Naive thymus-derived CD4-positive, alpha-beta T cell (primary cell): ENCODE results near the gene RFFL. TPM values are rescaled to one million over a fixed set of nuclear protein-coding genes. Genes with fewer than 3 reads are reported as not detected.

ENCODE experiments used
- ATAC-seq: fragments of 150-1000 bp; cut with Tn5 transposase; 2 replicates; pipeline ENCODE4 v1.10.0; 2021; ENCODE audit warnings: mild to moderate bottlenecking, moderate library complexity
- CTCF ChIA-PET: fragments of 350-600 bp; sonication (Branson Sonifier 250); formaldehyde crosslinking; loops from one replicate; lab custom pipeline; 2021; ENCODE audit warnings: antibody characterized with exemption; lab: Charles Lee
- POLR2A ChIA-PET: fragments of 350-600 bp; sonication (Branson Sonifier 250); formaldehyde crosslinking; loops from one replicate; lab custom pipeline; 2021; ENCODE audit warnings: antibody characterized with exemption, inconsistent platforms; lab: Charles Lee
- DNase-seq, 9 donors: peaks; one replicate each; pipeline versions ENCODE4 v3.0.0 to v3.0.0-alpha.2; 2020 to 2022; ENCODE audit warnings: mixed read lengths in 1 of 9
- H3K27ac ChIP-seq: one replicate; pipeline ENCODE4 v1.7.0; 2013; ENCODE audit warnings: mild to moderate bottlenecking, low read depth, low read length, moderate library complexity
- H3K27me3 ChIP-seq, 2 donors: one replicate each; pipeline ENCODE4 v1.7.0; 2013; ENCODE audit warnings: low read length in 2 of 2, mild to moderate bottlenecking in 2 of 2, moderate library complexity in 2 of 2; ENCODE audit not compliant: control insufficient read depth in 2 of 2, insufficient read depth in 2 of 2
- H3K36me3 ChIP-seq, 3 experiments: 1 replicate in 2 of 3; 2 replicates in 1 of 3; pipeline ENCODE4 v1.7.0; 2013; ENCODE audit warnings: low read length in 3 of 3, mild to moderate bottlenecking in 3 of 3, moderate library complexity in 1 of 3; ENCODE audit not compliant: insufficient read depth in 3 of 3, control insufficient read depth in 2 of 3
- H3K4me1 ChIP-seq, 2 donors: one replicate each; pipeline ENCODE4 v1.7.0; 2013; ENCODE audit warnings: low read length in 2 of 2, mild to moderate bottlenecking in 2 of 2, moderate library complexity in 1 of 2; ENCODE audit not compliant: control insufficient read depth in 2 of 2, insufficient read depth in 2 of 2
- H3K4me3 ChIP-seq: 2 replicates; pipeline ENCODE4 v1.7.0; 2013; ENCODE audit warnings: mild to moderate bottlenecking, low read length
- H3K9me3 ChIP-seq, 3 experiments: 1 replicate in 2 of 3; 2 replicates in 1 of 3; pipeline ENCODE4 v1.7.0; 2013; ENCODE audit warnings: low read length in 3 of 3; ENCODE audit not compliant: control insufficient read depth in 2 of 3
- H3K27ac Mint-ChIP-seq, 9 donors: one replicate each; pipeline ENCODE4 v1.8.0; 2020 to 2022; ENCODE audit warnings: mixed read lengths in 9 of 9, mild to moderate bottlenecking in 8 of 9, moderate library complexity in 5 of 9, inconsistent platforms in 2 of 9
- H3K27me3 Mint-ChIP-seq, 5 donors: one replicate each; pipeline ENCODE4 v1.8.0; 2021 to 2022; ENCODE audit warnings: mixed read lengths in 5 of 5, mild to moderate bottlenecking in 1 of 5
- H3K36me3 Mint-ChIP-seq, 5 donors: one replicate each; pipeline ENCODE4 v1.8.0; 2020 to 2022; ENCODE audit warnings: mixed read lengths in 5 of 5, mild to moderate bottlenecking in 3 of 5, inconsistent platforms in 1 of 5
- H3K4me1 Mint-ChIP-seq, 7 donors: one replicate each; pipeline ENCODE4 v1.8.0; 2020 to 2022; ENCODE audit warnings: mixed read lengths in 7 of 7, mild to moderate bottlenecking in 3 of 7, inconsistent platforms in 1 of 7
- H3K4me3 Mint-ChIP-seq, 10 donors: one replicate each; pipeline ENCODE4 v1.8.0; 2020 to 2022; ENCODE audit warnings: mild to moderate bottlenecking in 10 of 10, mixed read lengths in 10 of 10, moderate library complexity in 6 of 10, inconsistent platforms in 2 of 10
- H3K9me3 Mint-ChIP-seq, 11 donors: one replicate each; pipeline ENCODE4 v1.8.0; 2020 to 2022; ENCODE audit warnings: mixed read lengths in 11 of 11, mild to moderate bottlenecking in 4 of 11, inconsistent platforms in 1 of 11, moderate library complexity in 1 of 11
- intact Hi-C, 2 donors: fragments of 100-400 bp; cut with micrococcal nuclease; formaldehyde crosslinking; loops; one replicate each; pipeline ENCODE4 v1.15.1; 2023
- polyA plus RNA-seq, 2 donors: library from polyadenylated mRNA; unstranded; fragments of 300-500 nt; fragmentation: Illumina TruSeq; gene quantifications; one replicate each; pipeline ENCODE4 v1.2.3, GENCODE V29; 2021
- total RNA-seq, 6 experiments: library from RNA in 5 of 6; stranded (reverse) in 5 of 6; gene quantifications; 1 replicate in 5 of 6; 2 replicates in 1 of 6; pipeline ENCODE4 v1.2.3 and lab custom pipeline; 2021 to 2026

The RFFL gene
- total and polyA plus RNA-seq, 7 experiments from 2014 or later = 36.4 to 74.7 (median 47.1) TPM

GRCh38 chr17:35088881-35089585 lies 25.5 kb upstream of the RFFL start:
- Histone ChIP-seq H3K4me3 (peak overlapping the region; percentile 93), H3K9me3 (no peaks in the 10 kb centered on the region), H3K27me3 (no peaks in the 10 kb centered on the region), H3K4me1 (peaks cover 13 to 27% of the 10 kb centered on the region in 2 donors), H3K36me3 (no peaks in the 10 kb centered on the region), H3K27ac (peak overlapping the region; percentile 89)
- peaks cover 0 to 12% (median 0%) of the 10 kb centered on the region in 5 donors for H3K36me3 Mint-ChIP-seq
- H3K9me3 Mint-ChIP-seq = no peaks in the 10 kb centered on the region
- DNase-seq = peak; percentile 77 to 95 (median 89)
- peak overlapping the region; percentile 89 to 97 (median 94) for H3K27ac Mint-ChIP-seq
- ATAC-seq = peak; percentile 94
- ChIA-PET CTCF (interaction anchor here (0.7 to 2.6 kb wide), 18 partner anchors 18 to 450 kb away, joined by 3 to 25 read pairs (median 4); partner anchors contain the start of genes RAD51D and RFFL), POLR2A (interaction anchor here (0.7 to 2.3 kb wide), 29 partner anchors 10 to 490 kb away, joined by 3 to 20 read pairs (median 4); partner anchors contain the start of genes CCT6B, LIG3, RAD51D and RFFL)
- peak overlapping the region; percentile 93 to 98 (median 94) for H3K4me3 Mint-ChIP-seq
- H3K4me1 Mint-ChIP-seq = peaks cover 21 to 52% (median 44%) of the 10 kb centered on the region in 7 donors
- no peaks in the 10 kb centered on the region for H3K27me3 Mint-ChIP-seq
- intact Hi-C loops = loop anchor here (1.0 to 2.0 kb wide), 18 partner anchors 15 to 547 kb away; partner anchors contain the start of genes CCT6B (in 2 of the 2), NLE1 (in 2 of the 2), RAD51D (in 2 of the 2) and RFFL (in 2 of the 2)

- intact Hi-C loops = loop anchor here in 1 of 2 donors (2.0 kb wide), 1 partner anchor 490 kb away; the partner anchor contains the start of gene PEX12
- Histone ChIP-seq H3K36me3 (no peaks in the 10 kb centered on the region), H3K27ac (peak overlapping the region; percentile 89), H3K9me3 (no peaks in the 10 kb centered on the region), H3K4me1 (peaks cover 14 to 27% of the 10 kb centered on the region in 2 donors), H3K4me3 (peak overlapping the region; percentile 93), H3K27me3 (no peaks in the 10 kb centered on the region)
- peak overlapping the region; percentile 91 to 98 (median 94) for H3K4me3 Mint-ChIP-seq
- H3K9me3 Mint-ChIP-seq = no peaks in the 10 kb centered on the region
- peaks cover 23 to 55% (median 49%) of the 10 kb centered on the region in 7 donors for H3K4me1 Mint-ChIP-seq
- no peaks in the 10 kb centered on the region for H3K27me3 Mint-ChIP-seq
- ChIA-PET CTCF (interaction anchor here (1.2 to 2.0 kb wide), 4 partner anchors 24 to 89 kb away, joined by 3 to 7 read pairs (median 4); no protein-coding TSS in a partner anchor), POLR2A (interaction anchor here (0.7 to 3.8 kb wide), 14 partner anchors 10 to 490 kb away, joined by 3 to 14 read pairs (median 4); partner anchors contain the start of genes CCT6B, PEX12, RFFL and SLFN12L)
- peak in 3 of 9 donors; percentile 18 to 34 (median 32) for DNase-seq
- no peak for ATAC-seq
- H3K36me3 Mint-ChIP-seq = peaks cover 0 to 11% (median 0%) of the 10 kb centered on the region in 5 donors
- H3K27ac Mint-ChIP-seq = peak overlapping the region; percentile 78 to 97 (median 94)
Observed at GRCh38 chr17:35088356-35088880, 24.9 kb upstream of the RFFL start.

- peaks cover 26 to 60% (median 55%) of the 10 kb centered on the region in 7 donors for H3K4me1 Mint-ChIP-seq
Observed at GRCh38 chr17:35087731-35088355, 24.3 kb upstream of the RFFL start.

GRCh38 chr17:35086931-35087573 lies 23.5 kb upstream of the RFFL start:
- Mint-ChIP-seq H3K36me3 (peaks cover 0 to 7% (median 0%) of the 10 kb centered on the region in 5 donors), H3K27ac (peak overlapping the region; percentile 78 to 97 (median 94)), H3K4me3 (peak overlapping the region; percentile 91 to 98 (median 94)), H3K4me1 (peaks cover 31 to 68% (median 62%) of the 10 kb centered on the region in 7 donors), H3K27me3 (no peaks in the 10 kb centered on the region), H3K9me3 (no peaks in the 10 kb centered on the region)
- ATAC-seq (no peak), DNase-seq (no peak)
- Histone ChIP-seq H3K4me1 (peaks cover 27 to 41% of the 10 kb centered on the region in 2 donors), H3K4me3 (peak overlapping the region; percentile 93), H3K27ac (peak overlapping the region; percentile 89), H3K36me3 (no peaks in the 10 kb centered on the region), H3K27me3 (no peaks in the 10 kb centered on the region), H3K9me3 (no peaks in the 10 kb centered on the region)
- ChIA-PET POLR2A (interaction anchor here (0.6 to 3.8 kb wide), 11 partner anchors 10 to 454 kb away, joined by 3 to 14 read pairs (median 5); partner anchors contain the start of gene RFFL), CTCF (interaction anchor here (0.6 to 2.0 kb wide), 7 partner anchors 16 to 688 kb away, joined by 3 to 7 read pairs (median 5); partner anchors contain the start of gene RAD51D)
- intact Hi-C loops = no loop called here

More at GRCh38 chr17:35087731-35088355, 24.3 kb upstream of the RFFL start:
- Histone ChIP-seq H3K4me3 (peak overlapping the region; percentile 93), H3K36me3 (no peaks in the 10 kb centered on the region), H3K27me3 (no peaks in the 10 kb centered on the region), H3K27ac (peak overlapping the region; percentile 89), H3K9me3 (no peaks in the 10 kb centered on the region), H3K4me1 (peaks cover 19 to 33% of the 10 kb centered on the region in 2 donors)
- peak overlapping the region; percentile 91 to 98 (median 94) for H3K4me3 Mint-ChIP-seq
- peak in 6 of 9 donors; percentile 31 to 47 (median 36) for DNase-seq
- peak overlapping the region; percentile 78 to 97 (median 94) for H3K27ac Mint-ChIP-seq
- ATAC-seq = no peak
- ChIA-PET POLR2A (interaction anchor here (0.6 to 3.8 kb wide), 16 partner anchors 9 to 491 kb away, joined by 3 to 14 read pairs (median 4); partner anchors contain the start of genes CCT6B, PEX12, RFFL and SLFN12L), CTCF (interaction anchor here (0.6 to 2.0 kb wide), 5 partner anchors 17 to 88 kb away, joined by 3 to 7 read pairs (median 4); no protein-coding TSS in a partner anchor)
- peaks cover 0 to 7% (median 0%) of the 10 kb centered on the region in 5 donors for H3K36me3 Mint-ChIP-seq
- intact Hi-C loops = loop anchor here in 1 of 2 donors (2.0 kb wide), 1 partner anchor 491 kb away; the partner anchor contains the start of gene PEX12
- no peaks in the 10 kb centered on the region for H3K27me3 Mint-ChIP-seq
- no peaks in the 10 kb centered on the region for H3K9me3 Mint-ChIP-seq

- ATAC-seq = no peak
Observed at GRCh38 chr17:35086164-35086563, 22.7 kb upstream of the RFFL start.

More at GRCh38 chr17:35086164-35086563, 22.7 kb upstream of the RFFL start:
- no peak for DNase-seq
- no peak overlapping the region for H3K4me3 ChIP-seq
- Mint-ChIP-seq H3K9me3 (no peaks in the 10 kb centered on the region), H3K27me3 (no peaks in the 10 kb centered on the region), H3K27ac (peak overlapping the region in 8 of 9 donors; percentile 48 to 97 (median 86)), H3K36me3 (peaks cover 0 to 8% (median 0%) of the 10 kb centered on the region in 5 donors), H3K4me3 (peak overlapping the region in 9 of 10 donors; percentile 18 to 95 (median 93)), H3K4me1 (peaks cover 32 to 75% (median 69%) of the 10 kb centered on the region in 7 donors)
- CTCF ChIA-PET = interaction anchor here (0.6 to 1.2 kb wide), 4 partner anchors 22 to 687 kb away, joined by 4 to 6 read pairs (median 5); partner anchors contain the start of gene RAD51D
- H3K4me1 ChIP-seq = peaks cover 34 to 47% of the 10 kb centered on the region in 2 donors
- intact Hi-C loops = no loop called here
- H3K27me3 ChIP-seq = no peaks in the 10 kb centered on the region
- H3K36me3 ChIP-seq = no peaks in the 10 kb centered on the region
- POLR2A ChIA-PET = interaction anchor here (0.6 to 3.8 kb wide), 8 partner anchors 11 to 453 kb away, joined by 3 to 14 read pairs (median 4); no protein-coding TSS in a partner anchor
- H3K9me3 ChIP-seq = no peaks in the 10 kb centered on the region
- H3K27ac ChIP-seq = no peak overlapping the region
